NCI-H2171 (cell line): Measurements from ENCODE around the gene ASB3.
"Not testable (repeated sequence)": the region's sequence is repeated elsewhere in the genome, so short reads cannot be mapped to it uniquely, and the experiment has no call there.

Experiments used
- DNase-seq: peaks from one replicate; lab custom pipeline; 2025; lab: John Stamatoyannopoulos, UW

The ASB3 gene

GRCh38 chr2:53785366-53785765, 1.4 kb downstream of the ASB3 start:
- no peak for DNase-seq

GRCh38 chr2:53784436-53784835, 2.3 kb downstream of the ASB3 start:
- no peak for DNase-seq

- DNase-seq: no peak
Measured at GRCh38 chr2:53782676-53783075, 4.1 kb downstream of the ASB3 start.

- no peak for DNase-seq
Measured at GRCh38 chr2:53780056-53780455, 6.7 kb downstream of the ASB3 start.

DNA sequence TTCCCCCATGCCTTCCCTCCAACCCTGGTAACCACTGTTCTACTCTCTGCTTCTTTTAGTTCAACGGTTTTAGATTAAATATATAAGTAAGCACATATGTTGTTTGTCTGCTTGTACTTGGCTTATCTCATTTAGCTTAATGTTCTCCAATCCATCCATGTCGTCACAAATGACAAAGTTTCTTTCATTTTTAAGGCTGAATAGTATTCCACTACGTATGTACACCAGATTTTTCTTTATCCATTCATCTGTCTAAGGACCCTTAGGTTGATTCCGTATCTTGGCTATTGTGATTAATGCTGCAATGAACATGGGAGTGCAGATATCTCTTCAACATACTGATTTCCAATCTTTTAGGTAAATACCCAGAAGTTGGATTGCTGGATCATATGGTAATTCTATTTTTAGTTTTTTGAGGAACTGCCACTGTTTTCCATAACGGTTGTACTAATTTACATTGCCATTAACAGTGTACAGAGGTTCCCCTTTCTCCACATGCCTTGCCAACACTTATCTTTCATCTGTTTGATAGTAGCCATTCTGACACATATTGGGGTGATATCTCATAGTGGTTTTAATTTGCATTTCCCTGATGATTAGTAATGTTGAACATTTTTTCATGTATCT, 8.1 kb downstream of the ASB3 start:
- DNase-seq: no peak

DNA sequence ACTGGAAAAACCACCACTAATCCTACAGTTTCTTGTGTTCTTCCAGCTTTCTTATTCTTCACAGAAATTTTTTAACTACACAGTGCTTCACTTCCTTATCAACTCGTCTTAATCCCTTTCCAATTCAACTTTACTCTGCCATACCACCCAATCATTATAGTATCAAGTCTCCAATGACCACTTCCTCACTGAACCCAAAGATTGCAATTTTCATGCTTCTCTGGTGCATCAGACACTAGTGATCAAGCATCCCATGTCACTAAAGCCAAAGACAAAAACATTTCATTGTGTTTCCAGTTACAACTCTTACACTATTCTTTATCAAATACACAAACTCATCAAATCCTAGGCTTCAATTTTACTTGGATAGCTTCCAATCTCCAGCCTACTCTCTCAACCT, 9.6 kb downstream of the ASB3 start:
- no peak for DNase-seq

GRCh38 chr2:53770264-53770663, 16.5 kb downstream of the ASB3 start:
- no peak for DNase-seq

GRCh38 chr2:53769318-53769945, 17.3 kb downstream of the ASB3 start:
- DNase-seq: no peak

GRCh38 chr2:53768242-53768542, 18.6 kb downstream of the ASB3 start:
- DNase-seq: peak; percentile 83

- DNase-seq: peak; percentile 80
Measured at GRCh38 chr2:53767405-53768241, 19.1 kb downstream of the ASB3 start, which contains the start of gene CHAC2. Gene CHAC2 (plus strand): TSS chr2:53767804. CDS start chr2:53767887, 83 bp downstream.

DNA sequence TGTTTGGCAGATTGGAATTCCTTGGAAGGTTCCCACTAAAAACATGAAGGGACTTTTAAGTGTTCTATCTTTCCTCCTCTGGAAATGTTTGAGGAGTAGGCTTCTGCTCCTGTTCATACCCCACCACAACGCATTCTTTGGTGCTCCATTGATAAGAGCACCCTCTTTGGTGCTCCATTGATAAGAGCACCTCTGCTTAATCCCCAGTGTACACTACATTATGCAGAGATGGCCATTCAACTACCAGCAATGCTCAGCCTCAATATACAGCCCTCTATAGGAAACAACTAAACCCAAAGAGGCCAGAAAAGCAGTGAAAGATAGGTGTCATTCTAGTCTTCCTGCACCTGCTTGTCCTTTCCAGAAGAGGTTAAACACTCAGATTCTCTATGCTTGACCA, 21.0 kb downstream of the ASB3 start:
- DNase-seq: no peak

DNA sequence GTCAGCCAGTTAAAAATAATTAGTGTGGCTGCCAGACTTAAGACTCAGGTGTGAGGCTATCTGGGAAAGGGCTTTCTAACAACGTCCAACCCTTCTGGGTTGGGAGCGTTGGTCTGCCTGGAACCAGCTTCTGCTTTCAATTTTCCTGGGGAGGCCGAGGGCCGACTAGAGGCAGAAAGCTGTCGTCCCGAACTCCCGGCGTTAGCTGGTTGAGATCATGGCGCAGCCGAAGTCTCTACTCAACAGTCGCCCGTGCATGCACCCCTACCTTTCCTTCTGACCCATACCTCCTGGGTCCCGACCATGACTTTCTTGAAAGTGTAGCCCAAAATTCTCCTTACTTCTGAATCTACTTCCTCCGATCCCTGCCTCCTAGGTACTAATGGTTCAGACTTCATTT, 29.5 kb downstream of the ASB3 start:
- not testable (repeated sequence) for DNase-seq

GRCh38 chr2:53756644-53757043, 30.1 kb downstream of the ASB3 start:
- no peak for DNase-seq

GRCh38 chr2:53755121-53755520, 31.6 kb downstream of the ASB3 start:
- DNase-seq: no peak

DNA sequence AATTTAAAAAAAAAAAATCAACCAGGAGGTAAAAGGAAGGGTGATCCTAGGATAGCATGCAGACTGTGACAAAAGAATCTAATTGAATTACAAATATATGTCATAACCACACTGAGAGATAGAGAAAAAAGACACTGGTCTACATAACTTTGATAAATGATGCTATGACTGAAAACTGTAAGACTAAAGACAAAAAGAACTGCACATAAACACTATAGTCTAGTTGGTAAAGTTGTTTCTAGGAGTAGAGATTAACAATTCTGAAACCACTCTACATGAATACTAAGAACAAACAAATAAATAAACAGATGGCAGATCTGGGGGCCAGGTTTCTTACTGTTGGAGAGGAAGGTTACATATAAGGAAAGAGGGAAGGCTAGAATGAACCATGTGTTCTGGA, 33.7 kb downstream of the ASB3 start:
- no peak for DNase-seq

- DNase-seq: no peak
Measured at GRCh38 chr2:53752385-53752784, 34.4 kb downstream of the ASB3 start.

- DNase-seq: no peak
Measured at GRCh38 chr2:53751728-53752127, 35.0 kb downstream of the ASB3 start.

- no peak for DNase-seq
Measured at GRCh38 chr2:53750041-53750768, 36.5 kb downstream of the ASB3 start.

- no peak for DNase-seq
Measured at GRCh38 chr2:53744395-53745065, 42.2 kb downstream of the ASB3 start.

- peak; percentile 35 for DNase-seq
Measured at GRCh38 chr2:53740170-53740569, 46.6 kb downstream of the ASB3 start.

GRCh38 chr2:53739032-53739431, 47.7 kb downstream of the ASB3 start:
- DNase-seq: no peak

- no peak for DNase-seq
Measured at GRCh38 chr2:53737091-53737490, 49.7 kb downstream of the ASB3 start.
